HEK293 (cell line): ENCODE data around the gene ZNF710.

Source experiments
- CTCF ChIA-PET: fragments of 350-600 bp; formaldehyde crosslinking; extraction: SDS; loops from one replicate; lab custom pipeline; 2021; ENCODE audit warnings: antibody characterized with exemption; lab: Yijun Ruan, JAX
- POLR2A ChIA-PET: fragments of 300-600 bp; formaldehyde crosslinking; extraction: SDS; loops from one replicate; lab custom pipeline; 2020; ENCODE audit warnings: antibody characterized with exemption, inconsistent platforms; lab: Yijun Ruan, JAX
- H3K27ac ChIP-seq: fragments of 200-500 bp; sonication (Bioruptor generic); 2 replicates; pipeline ENCODE4 v1.5.1; 2014; ENCODE audit warnings: low read depth, low read length, control low read depth, inconsistent platforms; ENCODE audit errors: extremely low read depth
- H3K36me3 ChIP-seq, 2 experiments: fragments of 200-500 bp in 1 of 2; sonication (Bioruptor generic) in 1 of 2; 1 replicate in 1 of 2; 2 replicates in 1 of 2; pipeline ENCODE4 v1.5.1; 2014 to 2017; ENCODE audit warnings: inconsistent platforms in 2 of 2, low read length in 2 of 2; ENCODE audit not compliant: control insufficient read depth in 2 of 2, insufficient read depth in 1 of 2
- H3K4me1 ChIP-seq: fragments of 200-500 bp; sonication (Bioruptor generic); 2 replicates; pipeline ENCODE4 v1.5.1; 2014; ENCODE audit warnings: mild to moderate bottlenecking, low read length, inconsistent platforms; ENCODE audit not compliant: control insufficient read depth, insufficient read depth
- H3K4me3 ChIP-seq: 2 replicates; pipeline ENCODE4 v1.5.1; 2011; ENCODE audit warnings: low read depth, mild to moderate bottlenecking, control low read depth, low read length, moderate library complexity
- H3K9me3 ChIP-seq: fragments of 200-500 bp; sonication (Bioruptor generic); 2 replicates; pipeline ENCODE4 v1.5.1; 2014; ENCODE audit warnings: low read depth, low read length, inconsistent platforms; ENCODE audit not compliant: control insufficient read depth, insufficient read depth
- AEBP2 ChIP-seq: fragments of 450-650 bp; formaldehyde crosslinking; IDR thresholded peaks from 2 replicates; pipeline ENCODE4 v1.5.1; 2016; ENCODE audit warnings: missing biosample characterization, missing genetic modification characterization, borderline replicate concordance
- IKZF3 ChIP-seq: fragments of 450-650 bp; IDR thresholded peaks from 2 replicates; pipeline ENCODE4 v1.5.0; 2018; ENCODE audit warnings: missing biosample characterization, mild to moderate bottlenecking, missing genetic modification characterization, moderate library complexity
- OSR2 ChIP-seq: fragments of 450-650 bp; formaldehyde crosslinking; IDR thresholded peaks from 2 replicates; pipeline ENCODE4 v1.5.1; 2016; ENCODE audit warnings: missing biosample characterization, missing genetic modification characterization
- TCF7L2 ChIP-seq: IDR thresholded peaks from 2 replicates; pipeline ENCODE4 v1.6.1; 2011; ENCODE audit warnings: low read depth, mild to moderate bottlenecking, inconsistent platforms, low read length, moderate library complexity, borderline replicate concordance
- ZNF114 ChIP-seq: fragments of 450-650 bp; formaldehyde crosslinking; IDR thresholded peaks from 2 replicates; pipeline ENCODE4 v1.5.0; 2017; ENCODE audit warnings: missing biosample characterization, missing genetic modification characterization
- ZNF280C ChIP-seq: fragments of 450-650 bp; formaldehyde crosslinking; IDR thresholded peaks from 2 replicates; pipeline ENCODE4 v1.5.1; 2016; ENCODE audit warnings: missing biosample characterization, missing genetic modification characterization
- ZNF423 ChIP-seq: fragments of 450-650 bp; formaldehyde crosslinking; IDR thresholded peaks from 2 replicates; pipeline ENCODE4 v1.5.1; 2016; ENCODE audit warnings: missing biosample characterization, missing genetic modification characterization
- ZNF449 ChIP-seq: fragments of 450-650 bp; formaldehyde crosslinking; IDR thresholded peaks from 2 replicates; pipeline ENCODE4 v1.5.1; 2017; ENCODE audit warnings: missing biosample characterization, mild to moderate bottlenecking, missing genetic modification characterization, moderate library complexity
- ZNF596 ChIP-seq: fragments of 450-650 bp; IDR thresholded peaks from 2 replicates; pipeline ENCODE4 v1.5.0; 2018; ENCODE audit warnings: missing biosample characterization, mild to moderate bottlenecking, missing genetic modification characterization, moderate library complexity
- ZNF610 ChIP-seq: fragments of 450-650 bp; formaldehyde crosslinking; IDR thresholded peaks from 2 replicates; pipeline ENCODE4 v1.5.1; 2016; ENCODE audit warnings: missing biosample characterization, missing genetic modification characterization, borderline replicate concordance
- ZNF623 ChIP-seq: fragments of 450-650 bp; formaldehyde crosslinking; IDR thresholded peaks from 2 replicates; pipeline ENCODE4 v1.5.1; 2016; ENCODE audit warnings: missing biosample characterization, missing genetic modification characterization
- ZNF639 ChIP-seq: fragments of 450-650 bp; formaldehyde crosslinking; IDR thresholded peaks from 2 replicates; pipeline ENCODE4 v1.5.1; 2016; ENCODE audit warnings: missing biosample characterization, missing genetic modification characterization
- ZNF701 ChIP-seq: fragments of 450-650 bp; formaldehyde crosslinking; IDR thresholded peaks from 2 replicates; pipeline ENCODE4 v1.5.1; 2016; ENCODE audit warnings: missing biosample characterization, missing genetic modification characterization
- TF ChIP-seq, protein P1 (sequence below): fragments of 450-650 bp; formaldehyde crosslinking; IDR thresholded peaks from 2 replicates; pipeline ENCODE4; 2016; ENCODE audit warnings: missing biosample characterization, missing genetic modification characterization
- TF ChIP-seq, protein P2 (sequence below): fragments of 450-650 bp; formaldehyde crosslinking; IDR thresholded peaks from 2 replicates; pipeline ENCODE4 v1.5.1; 2016; ENCODE audit warnings: missing biosample characterization, missing genetic modification characterization
- TF ChIP-seq, protein P3 (sequence below): IDR thresholded peaks from 2 replicates; pipeline ENCODE4 v1.6.1; 2011; ENCODE audit warnings: mild to moderate bottlenecking, low read depth, low read length, borderline replicate concordance

The ZNF710 gene

DNA sequence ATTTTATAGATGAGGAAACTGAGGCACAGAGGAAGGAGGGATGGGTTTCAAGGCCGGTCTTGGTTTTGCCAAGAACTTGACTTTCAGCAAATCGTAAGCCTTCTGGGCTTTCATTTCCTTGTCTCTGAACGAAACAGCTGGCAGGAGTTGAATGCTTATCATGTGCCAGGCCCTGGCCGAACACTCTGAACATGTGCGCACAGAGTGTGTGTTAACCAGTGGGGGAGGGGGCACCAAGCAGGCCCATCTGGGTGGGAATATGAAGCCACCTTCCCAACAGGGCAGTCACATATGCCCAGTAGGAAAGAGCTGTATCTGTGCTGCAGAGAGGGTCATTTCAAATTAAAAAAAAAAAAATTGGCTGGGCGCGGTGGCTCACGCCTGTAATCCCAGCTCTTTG is 29.3 kb downstream of the ZNF710 start:
- CTCF ChIA-PET = interaction anchor here (0.5 to 0.7 kb wide), 3 partner anchors 32 to 873 kb away, joined by 3 to 4 read pairs (median 4); partner anchors contain the start of gene MAN2A2
- Histone ChIP-seq H3K4me1 (peaks cover 7% of the 10 kb centered on the region), H3K9me3 (no peaks in the 10 kb centered on the region), H3K4me3 (no peak overlapping the region), H3K36me3 (no peaks in the 10 kb centered on the region; a peak in 1 of 3 replicates), H3K27ac (no peak overlapping the region)
- POLR2A ChIA-PET = no interaction called here
- TF ChIP-seq, protein P1, sequence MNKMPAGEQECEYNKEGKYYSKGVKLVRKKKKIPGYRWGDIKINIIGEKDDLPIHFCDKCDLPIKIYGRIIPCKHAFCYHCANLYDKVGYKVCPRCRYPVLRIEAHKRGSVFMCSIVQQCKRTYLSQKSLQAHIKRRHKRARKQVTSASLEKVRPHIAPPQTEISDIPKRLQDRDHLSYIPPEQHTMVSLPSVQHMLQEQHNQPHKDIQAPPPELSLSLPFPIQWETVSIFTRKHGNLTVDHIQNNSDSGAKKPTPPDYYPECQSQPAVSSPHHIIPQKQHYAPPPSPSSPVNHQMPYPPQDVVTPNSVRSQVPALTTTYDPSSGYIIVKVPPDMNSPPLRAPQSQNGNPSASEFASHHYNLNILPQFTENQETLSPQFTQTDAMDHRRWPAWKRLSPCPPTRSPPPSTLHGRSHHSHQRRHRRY (tag by site-specific recombination) = no peak
- TF ChIP-seq ZNF610 (tag by site-specific recombination) = no peak
- TF ChIP-seq IKZF3 = no peak
- no peak for TF ChIP-seq ZNF596 (tag by site-specific recombination)
- TF ChIP-seq TCF7L2 = no peak
- TF ChIP-seq, protein P2, sequence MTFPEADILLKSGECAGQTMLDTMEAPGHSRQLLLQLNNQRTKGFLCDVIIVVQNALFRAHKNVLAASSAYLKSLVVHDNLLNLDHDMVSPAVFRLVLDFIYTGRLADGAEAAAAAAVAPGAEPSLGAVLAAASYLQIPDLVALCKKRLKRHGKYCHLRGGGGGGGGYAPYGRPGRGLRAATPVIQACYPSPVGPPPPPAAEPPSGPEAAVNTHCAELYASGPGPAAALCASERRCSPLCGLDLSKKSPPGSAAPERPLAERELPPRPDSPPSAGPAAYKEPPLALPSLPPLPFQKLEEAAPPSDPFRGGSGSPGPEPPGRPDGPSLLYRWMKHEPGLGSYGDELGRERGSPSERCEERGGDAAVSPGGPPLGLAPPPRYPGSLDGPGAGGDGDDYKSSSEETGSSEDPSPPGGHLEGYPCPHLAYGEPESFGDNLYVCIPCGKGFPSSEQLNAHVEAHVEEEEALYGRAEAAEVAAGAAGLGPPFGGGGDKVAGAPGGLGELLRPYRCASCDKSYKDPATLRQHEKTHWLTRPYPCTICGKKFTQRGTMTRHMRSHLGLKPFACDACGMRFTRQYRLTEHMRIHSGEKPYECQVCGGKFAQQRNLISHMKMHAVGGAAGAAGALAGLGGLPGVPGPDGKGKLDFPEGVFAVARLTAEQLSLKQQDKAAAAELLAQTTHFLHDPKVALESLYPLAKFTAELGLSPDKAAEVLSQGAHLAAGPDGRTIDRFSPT (tag by site-specific recombination) = no peak
- TF ChIP-seq ZNF639 (tag by site-specific recombination) = no peak
- TF ChIP-seq, protein P3, sequence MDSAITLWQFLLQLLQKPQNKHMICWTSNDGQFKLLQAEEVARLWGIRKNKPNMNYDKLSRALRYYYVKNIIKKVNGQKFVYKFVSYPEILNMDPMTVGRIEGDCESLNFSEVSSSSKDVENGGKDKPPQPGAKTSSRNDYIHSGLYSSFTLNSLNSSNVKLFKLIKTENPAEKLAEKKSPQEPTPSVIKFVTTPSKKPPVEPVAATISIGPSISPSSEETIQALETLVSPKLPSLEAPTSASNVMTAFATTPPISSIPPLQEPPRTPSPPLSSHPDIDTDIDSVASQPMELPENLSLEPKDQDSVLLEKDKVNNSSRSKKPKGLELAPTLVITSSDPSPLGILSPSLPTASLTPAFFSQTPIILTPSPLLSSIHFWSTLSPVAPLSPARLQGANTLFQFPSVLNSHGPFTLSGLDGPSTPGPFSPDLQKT = no peak
- no peak for TF ChIP-seq OSR2 (tag by site-specific recombination)
- no peak for TF ChIP-seq ZNF280C (tag by site-specific recombination)
- no peak for TF ChIP-seq ZNF423
- no peak for TF ChIP-seq ZNF449 (tag by site-specific recombination)
- TF ChIP-seq AEBP2 (tag by site-specific recombination) = no peak
- no peak for TF ChIP-seq ZNF114 (tag by site-specific recombination)
- TF ChIP-seq ZNF623 (tag by site-specific recombination) = no peak
- no peak for TF ChIP-seq ZNF701
